GM18907 (cell line): ENCODE measurements around the gene SEZ6L.

Experiments
- ATAC-seq: cut with Tn5 transposase; IDR thresholded peaks from one replicate; pipeline ENCODE4 v1.9.1; 2021; ENCODE audit warnings: mild to moderate bottlenecking, moderate library complexity; ENCODE audit not compliant: unreplicated experiment

SEZ6L gene

GRCh38 chr22:26238596-26238995 is 69.3 kb downstream of the SEZ6L start:
- ATAC-seq = no peak

DNA sequence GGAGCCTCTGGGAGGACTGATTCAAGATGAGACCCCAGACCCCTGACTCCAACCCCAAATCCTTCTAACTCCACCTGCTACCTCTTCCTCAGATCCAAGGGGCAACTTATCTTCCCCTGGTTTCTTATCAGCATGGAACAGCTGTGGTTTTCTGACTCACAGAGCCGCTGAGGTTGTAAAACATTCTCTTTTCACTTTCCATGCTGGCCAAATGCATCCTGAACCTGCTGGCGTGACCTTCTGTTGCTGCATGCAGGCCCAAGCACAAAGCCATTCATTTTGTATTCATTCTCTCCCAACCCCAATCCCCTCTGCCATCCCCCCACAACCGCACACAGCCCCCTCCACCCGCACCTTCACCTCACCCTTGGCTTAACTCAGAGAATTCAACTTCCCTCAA is 70.3 kb downstream of the SEZ6L start:
- ATAC-seq = no peak

DNA sequence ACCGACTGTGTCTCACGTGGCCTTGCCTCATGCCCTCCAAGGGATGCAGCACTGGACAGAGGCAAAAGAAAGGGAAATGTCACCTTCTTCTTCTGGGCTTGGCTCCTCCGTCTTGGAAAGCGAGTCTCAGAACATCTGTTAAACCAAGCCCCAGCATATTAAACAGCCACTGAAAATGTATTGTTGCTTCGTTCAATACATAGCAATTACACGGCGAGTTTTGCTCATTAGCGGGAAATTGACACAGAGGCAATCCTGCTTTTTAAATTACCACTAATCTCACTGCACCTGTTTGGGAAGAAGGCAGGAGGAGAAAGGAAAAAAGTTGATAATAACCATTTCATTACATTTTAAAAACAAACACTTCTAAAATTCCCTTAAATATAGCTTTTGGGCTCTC is 72.1 kb downstream of the SEZ6L start:
- no peak for ATAC-seq

DNA sequence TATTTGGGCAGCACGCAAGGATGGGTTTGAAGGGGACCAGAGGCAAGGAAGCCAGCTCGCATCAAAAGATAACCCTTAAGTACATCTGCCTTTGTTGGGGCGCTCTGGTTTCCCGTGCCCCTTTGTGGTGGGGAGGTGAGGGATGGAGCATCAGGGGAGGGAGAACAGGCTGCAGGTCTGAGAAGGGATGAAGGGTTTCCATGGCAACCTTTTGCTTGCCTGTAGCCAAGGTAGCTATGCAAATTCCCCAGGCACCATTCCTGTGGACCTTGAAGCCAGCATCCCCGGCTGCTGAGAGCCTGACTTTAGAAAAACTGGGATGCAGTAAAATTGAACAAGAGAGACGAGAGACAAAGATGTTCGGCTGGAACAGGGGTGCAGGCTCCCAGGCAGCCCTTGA is 75.7 kb downstream of the SEZ6L start:
- ATAC-seq = no peak

DNA sequence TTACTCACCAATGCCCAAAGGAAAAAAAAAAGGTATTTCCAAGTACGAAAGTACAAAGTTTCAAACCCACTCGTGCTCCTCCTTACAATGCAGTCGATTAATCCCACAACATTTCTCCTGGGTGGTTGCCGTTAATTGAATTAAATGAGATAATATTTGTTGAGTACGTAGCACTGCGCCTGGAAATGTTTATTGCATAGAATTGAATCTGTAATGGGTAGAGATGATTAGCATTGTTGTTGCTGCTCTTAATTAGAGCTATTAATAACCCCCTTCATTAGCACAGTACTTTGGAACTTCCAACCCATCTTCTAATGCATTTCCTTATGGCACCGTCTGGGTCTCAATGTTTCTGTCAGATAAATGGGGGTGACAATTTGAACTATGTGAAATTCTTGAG is 77.3 kb downstream of the SEZ6L start:
- ATAC-seq = no peak

- ATAC-seq = no peak
These were observed 82.6 kb downstream of the SEZ6L start for GRCh38 chr22:26251869-26252268.

DNA sequence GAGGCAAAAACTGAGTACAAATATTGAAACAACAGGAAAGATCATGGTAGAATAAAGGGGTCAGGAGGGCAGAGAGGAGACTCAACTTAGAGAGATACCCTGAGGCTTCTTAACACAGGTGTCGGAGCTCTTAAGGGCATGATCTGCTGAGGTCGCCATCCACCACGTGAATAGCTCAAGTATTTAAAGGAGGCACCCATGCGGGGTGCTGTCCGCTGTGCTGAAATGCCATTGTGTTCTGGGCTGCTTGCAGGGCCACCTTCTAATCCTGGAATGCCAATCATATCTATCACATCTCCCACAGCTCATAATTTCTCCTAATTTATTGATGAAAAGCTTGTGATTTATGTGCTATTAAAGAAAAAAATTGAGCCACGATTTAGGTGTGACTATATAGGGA is 90.2 kb downstream of the SEZ6L start:
- ATAC-seq = no peak

DNA sequence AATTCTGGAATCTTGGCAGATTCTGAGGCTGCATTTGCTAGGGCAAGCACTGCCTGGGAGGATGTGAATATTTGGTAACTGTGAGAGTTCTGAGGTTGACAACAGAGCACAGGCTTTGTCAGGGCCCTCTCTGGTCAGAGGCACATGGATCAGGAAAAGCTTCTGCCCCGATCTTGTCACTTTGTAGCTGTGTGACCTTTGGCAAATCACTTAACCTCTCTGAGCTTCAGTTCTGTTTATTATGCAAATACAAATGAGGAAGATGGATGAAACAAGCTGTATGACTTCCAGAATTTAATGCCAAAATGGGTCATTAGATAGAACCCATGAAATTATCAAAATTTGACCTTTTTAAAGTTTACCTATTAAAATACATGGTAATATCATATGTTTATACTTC is 94.9 kb downstream of the SEZ6L start:
- no peak for ATAC-seq

DNA sequence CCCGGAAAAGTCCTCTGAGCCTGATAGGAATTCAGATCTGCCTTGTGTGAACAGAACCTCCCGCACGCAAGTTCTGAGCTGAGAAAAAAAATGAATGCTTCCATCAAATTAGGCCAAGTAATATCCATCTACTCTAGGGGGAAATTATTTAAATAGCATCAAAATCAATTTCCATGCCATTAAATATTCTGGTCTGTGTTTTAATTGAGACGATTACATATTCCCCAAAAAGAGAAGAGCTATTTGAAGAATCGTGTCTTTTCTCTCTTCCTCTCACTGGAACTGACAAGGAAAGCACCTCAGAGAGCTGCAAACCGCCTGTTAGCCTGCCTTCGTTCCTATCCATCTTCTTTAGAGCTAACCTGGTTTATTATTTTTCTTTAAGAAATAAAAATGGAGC is 96.0 kb downstream of the SEZ6L start:
- no peak for ATAC-seq

DNA sequence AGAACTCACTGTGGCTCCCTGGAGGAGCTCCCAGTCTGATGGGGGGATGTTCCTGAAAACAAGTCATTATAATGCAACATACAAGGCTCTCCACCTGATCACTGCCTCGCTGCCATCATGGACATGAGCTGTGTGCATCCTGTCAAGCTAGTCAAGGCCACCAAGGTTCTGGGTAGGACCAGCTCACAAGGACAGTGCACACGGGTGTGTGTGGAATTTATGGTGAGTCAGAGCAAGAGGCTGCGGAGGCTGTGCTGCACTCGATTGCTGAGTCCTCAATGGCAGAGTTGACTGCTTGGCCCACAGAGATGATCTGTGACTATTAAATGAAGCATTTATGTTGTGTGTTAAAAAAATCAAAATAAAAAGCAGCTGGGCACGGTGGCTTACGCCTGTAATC is 96.6 kb downstream of the SEZ6L start:
- no peak for ATAC-seq

- no peak for ATAC-seq
These were observed 98.6 kb downstream of the SEZ6L start for GRCh38 chr22:26267856-26268255.

DNA sequence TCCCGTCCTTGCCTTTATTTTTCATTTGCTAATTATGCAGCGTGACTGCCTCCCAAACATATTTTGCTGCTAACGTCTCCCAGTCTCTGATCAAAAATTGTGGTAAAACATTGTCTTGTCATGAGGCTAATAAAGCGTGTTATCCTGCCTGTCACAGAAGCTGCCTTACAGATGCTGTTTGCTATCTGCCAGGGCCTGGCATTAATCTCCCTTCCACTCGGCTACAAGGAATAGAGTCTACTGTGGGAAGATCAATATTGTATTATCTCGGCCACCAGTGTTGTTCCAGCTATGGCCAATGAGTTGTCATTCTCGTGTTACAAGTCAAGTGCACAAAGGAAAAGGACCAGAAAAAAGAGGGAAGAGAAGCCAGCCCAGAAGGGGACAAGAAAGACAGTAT is 100.3 kb downstream of the SEZ6L start:
- no peak for ATAC-seq

DNA sequence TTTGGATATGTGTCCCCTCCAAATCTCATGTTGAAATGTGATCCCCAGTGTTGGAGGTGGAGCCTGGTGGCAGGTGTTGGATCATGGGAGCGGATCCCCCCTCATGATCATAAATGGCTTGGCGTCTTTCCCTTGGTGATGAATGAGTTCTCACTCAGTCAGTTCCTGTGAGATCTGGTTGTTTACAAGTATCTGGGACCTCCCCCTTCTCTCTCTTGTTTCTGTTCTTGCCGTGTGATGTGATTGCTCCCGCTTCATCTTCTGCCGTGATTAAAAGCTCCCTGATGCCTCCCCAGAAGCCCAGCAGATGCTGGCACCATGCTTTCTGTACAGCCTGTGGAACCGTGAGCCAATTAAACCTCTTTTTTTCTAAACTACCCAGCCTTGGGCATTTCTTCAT is 102.2 kb downstream of the SEZ6L start:
- no peak for ATAC-seq

DNA sequence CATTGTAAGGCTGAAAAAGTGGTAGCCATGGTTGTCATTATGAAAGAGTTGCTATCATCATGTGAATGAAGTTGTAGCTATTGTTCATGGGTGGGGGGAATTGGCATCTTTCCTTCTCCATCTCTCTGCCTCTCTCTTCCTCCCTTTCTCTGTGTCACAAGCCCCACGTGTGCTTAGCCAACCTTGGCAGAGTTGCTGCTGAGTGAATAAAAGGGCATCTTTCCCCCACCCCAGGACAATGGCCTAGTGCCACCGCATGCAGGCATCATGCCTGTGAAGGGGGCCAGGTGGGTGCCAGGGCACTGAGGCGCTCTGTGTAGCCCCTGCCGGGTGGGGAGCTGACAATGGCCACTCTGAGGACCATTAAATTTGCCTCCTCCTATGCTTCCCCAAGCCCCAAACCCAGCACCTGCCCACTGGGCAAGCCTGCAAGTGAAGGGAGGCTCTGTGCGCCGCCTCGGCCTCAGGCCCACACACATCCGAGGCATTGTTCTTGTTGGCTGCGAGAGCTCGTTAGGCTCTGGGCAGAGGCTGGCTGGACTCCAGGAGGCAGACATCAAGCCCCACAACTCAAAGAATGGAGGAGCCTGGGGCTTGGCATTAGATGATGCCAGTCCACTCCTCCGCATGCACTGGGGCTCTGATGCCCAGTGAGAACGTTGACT is 103.9 kb downstream of the SEZ6L start:
- ATAC-seq = no peak

DNA sequence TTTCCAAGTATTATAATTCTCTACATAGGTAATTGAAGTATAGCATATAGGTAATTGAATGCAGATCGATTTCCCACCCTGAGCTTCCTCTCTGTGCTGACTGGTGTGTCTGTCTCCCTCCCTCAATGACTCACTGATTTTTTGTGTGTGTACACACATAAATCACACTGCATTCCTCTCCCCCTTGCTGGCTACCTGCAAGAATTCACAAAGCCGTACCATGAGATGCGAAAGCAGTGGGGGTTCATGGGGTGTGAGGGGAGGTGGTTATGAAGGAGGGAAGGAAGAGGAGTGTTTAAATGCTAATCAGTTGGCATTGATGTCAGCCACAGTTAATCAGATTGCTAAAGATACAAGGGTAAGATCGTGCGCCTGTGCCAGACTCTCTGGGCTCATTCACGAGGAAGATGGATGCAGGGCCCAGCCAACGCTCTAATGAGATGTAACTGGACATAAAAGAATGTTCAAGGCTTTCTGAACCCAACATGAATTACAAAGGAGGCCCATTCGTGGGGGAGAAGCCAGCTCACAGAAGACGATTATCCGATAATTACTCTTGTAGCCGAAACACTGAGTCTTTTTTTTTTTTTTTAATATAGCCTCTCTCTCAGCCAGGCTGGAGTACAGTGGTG is 107.4 kb downstream of the SEZ6L start:
- ATAC-seq = no peak

GRCh38 chr22:26281941-26282340 is 112.7 kb downstream of the SEZ6L start:
- ATAC-seq = no peak

DNA sequence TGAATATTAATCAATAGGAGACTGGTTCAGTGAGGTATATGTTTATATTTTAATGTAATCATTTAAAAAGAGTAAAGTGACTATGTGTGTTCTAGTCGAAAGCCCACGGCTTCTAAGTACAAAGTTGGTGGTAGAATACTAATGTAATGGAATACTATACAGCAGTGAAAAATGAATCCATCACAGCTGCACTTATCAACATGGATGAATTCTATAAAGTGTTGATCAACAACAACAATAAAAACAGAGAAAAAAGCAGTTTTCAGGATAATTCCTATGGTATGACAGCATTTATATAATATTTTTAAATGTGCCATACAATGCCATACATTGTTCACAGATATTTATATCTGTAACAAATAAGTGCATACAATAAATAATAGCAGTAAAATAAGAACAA is 114.1 kb downstream of the SEZ6L start:
- no peak for ATAC-seq

GRCh38 chr22:26285632-26286031 is 116.4 kb downstream of the SEZ6L start:
- ATAC-seq = no peak

DNA sequence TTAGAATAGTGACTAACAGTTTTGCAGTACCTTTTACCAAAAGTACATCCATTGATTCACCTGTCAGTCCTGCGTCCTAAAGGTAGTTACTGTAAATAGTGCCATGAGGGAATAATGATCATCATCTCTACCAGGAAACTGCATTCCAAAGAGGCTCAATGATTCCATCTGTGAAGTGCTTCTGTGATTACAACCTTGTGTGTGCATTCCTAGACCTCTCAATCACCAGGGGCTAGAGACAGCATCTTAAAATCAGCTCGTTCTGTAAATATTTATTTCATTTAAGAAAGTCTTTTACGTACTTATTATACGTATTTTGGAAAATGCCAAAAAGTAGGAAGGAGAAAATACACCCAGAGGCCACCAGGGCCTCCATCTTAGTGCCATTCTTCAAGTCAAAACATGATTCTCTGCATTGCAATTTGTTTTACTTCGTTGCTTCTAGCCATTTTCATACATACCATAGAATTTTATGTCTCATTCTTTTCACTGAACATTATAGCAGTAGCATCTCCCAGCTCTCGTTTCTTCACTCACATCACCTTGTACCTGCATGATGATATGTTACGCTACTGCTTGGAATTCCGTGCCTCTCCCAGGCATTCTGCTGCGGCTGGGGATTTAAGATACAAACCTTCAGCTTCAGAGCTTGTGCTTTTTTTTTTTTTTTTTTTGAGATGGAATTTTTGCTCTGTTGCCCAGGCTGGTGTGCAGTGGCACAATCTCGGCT is 117.0 kb downstream of the SEZ6L start:
- ATAC-seq = no peak

DNA sequence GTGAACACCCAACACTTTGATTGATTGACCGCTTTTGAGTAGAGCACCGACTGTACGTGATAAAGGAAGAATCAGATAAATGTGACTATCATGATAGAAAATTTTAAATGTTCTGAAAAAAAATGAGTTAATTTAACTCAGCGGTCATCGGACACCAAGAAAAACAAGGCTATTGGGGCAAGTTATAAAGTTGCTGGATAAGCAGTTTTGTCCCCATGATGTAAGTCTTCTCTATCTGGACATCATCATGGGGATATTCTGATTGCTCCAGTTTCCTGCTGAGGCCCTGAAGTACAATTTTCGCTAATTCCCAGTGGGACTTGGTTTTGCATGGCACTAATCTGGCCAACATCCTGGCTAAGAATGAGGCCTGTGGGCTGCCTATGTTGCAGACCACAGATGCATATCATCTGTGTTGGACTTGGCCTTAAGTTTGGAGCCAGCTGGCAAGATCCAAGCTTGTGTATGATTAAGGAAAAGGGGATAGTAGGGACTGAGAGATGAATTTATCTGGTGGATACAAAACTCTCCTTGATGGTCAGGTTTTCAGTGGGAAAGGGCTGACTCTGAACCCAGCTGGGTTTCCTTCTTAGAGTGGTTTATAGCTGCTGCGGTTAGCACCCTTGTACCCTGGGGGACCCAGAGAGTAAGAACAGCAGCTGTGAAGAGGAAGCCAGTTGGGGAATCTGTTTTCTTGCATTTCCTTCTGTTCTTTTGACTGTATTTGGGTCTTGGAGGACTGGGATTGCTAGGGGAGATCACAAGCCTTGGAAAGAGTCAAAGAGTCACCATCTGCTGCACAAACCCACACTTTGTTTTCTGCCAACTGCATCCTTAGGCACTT is 118.3 kb downstream of the SEZ6L start:
- no peak for ATAC-seq

- ATAC-seq = no peak
These were observed 120.4 kb downstream of the SEZ6L start for GRCh38 chr22:26289611-26290101.
